ENCODE results near the gene UNC45A. TPM values are rescaled to one million over a fixed set of nuclear protein-coding genes. Genes with fewer than 3 reads are reported as not detected.

Gene UNC45A
- polyA plus RNA-seq, 1 experiment: 63.3 TPM

GRCh38 chr15:90946538-90946937 lies 11.5 kb downstream of the UNC45A start:
- Histone ChIP-seq H3K27ac (ENCODE audit: low read depth, low read length) (no peak overlapping the region), H3K27me3 (ENCODE audit: control insufficient read depth, insufficient read depth, low read length) (no peaks in the 10 kb centered on the region), H3K4me3 (ENCODE audit: low read depth, low read length) (no peak overlapping the region), H3K9me3 (ENCODE audit: control insufficient read depth, insufficient read depth, low read length) (peaks cover 3% of the 10 kb centered on the region; the same call in 1 of the 2 replicates)
- no peak for DNase-seq (ENCODE audit: low read depth, low spot score)
- TF ChIP-seq CTCF (IDR thresholded peaks at IDR 0.05; ENCODE audit: low read depth, low read length): no peak
- CTCF ChIA-PET: interaction anchor here (0.6 to 2.3 kb wide), 5 partner anchors 10 to 103 kb away, joined by 3 to 8 read pairs (median 4); partner anchors contain the start of gene UNC45A
- POLR2A ChIA-PET: interaction anchor here (1.2 kb wide), 1 partner anchor 11 kb away, joined by 3 read pairs; the partner anchor contains the start of gene UNC45A

- no peaks in the 10 kb centered on the region for H3K27me3 ChIP-seq (ENCODE audit: control insufficient read depth, insufficient read depth, low read length)
- H3K9me3 ChIP-seq (ENCODE audit: control insufficient read depth, insufficient read depth, low read length): peaks cover 3% of the 10 kb centered on the region; the same call in 1 of the 2 replicates
- no peak overlapping the region for H3K4me3 ChIP-seq (ENCODE audit: low read depth, low read length)
- no peak for DNase-seq (ENCODE audit: low read depth, low spot score)
- CTCF ChIA-PET: interaction anchor here (1.0 to 2.3 kb wide), 3 partner anchors 9 to 102 kb away, joined by 3 to 8 read pairs (median 4); no protein-coding TSS in a partner anchor
- POLR2A ChIA-PET: interaction anchor here (1.2 kb wide), 1 partner anchor 12 kb away, joined by 3 read pairs; the partner anchor contains the start of gene UNC45A
- no peak overlapping the region for H3K27ac ChIP-seq (ENCODE audit: low read depth, low read length)
- no peak for TF ChIP-seq CTCF (IDR thresholded peaks at IDR 0.05; ENCODE audit: low read depth, low read length)
These were observed 12.0 kb downstream of the UNC45A start for GRCh38 chr15:90946941-90947576.

- no peak for DNase-seq (ENCODE audit: low read depth, low spot score)
- Histone ChIP-seq H3K4me3 (ENCODE audit: low read depth, low read length) (no peak overlapping the region), H3K9me3 (ENCODE audit: control insufficient read depth, insufficient read depth, low read length) (peaks cover 3% of the 10 kb centered on the region; the same call in 1 of the 2 replicates), H3K27me3 (ENCODE audit: control insufficient read depth, insufficient read depth, low read length) (no peaks in the 10 kb centered on the region), H3K27ac (ENCODE audit: low read depth, low read length) (no peak overlapping the region)
- POLR2A ChIA-PET: no interaction called here
- CTCF ChIA-PET: interaction anchor here (0.9 to 2.3 kb wide), 5 partner anchors 9 to 101 kb away, joined by 3 to 8 read pairs (median 4); no protein-coding TSS in a partner anchor
- TF ChIP-seq CTCF (IDR thresholded peaks at IDR 0.05; ENCODE audit: low read depth, low read length): no peak
These were observed 12.7 kb downstream of the UNC45A start for GRCh38 chr15:90947577-90948357.

- CTCF ChIA-PET: interaction anchor here (0.9 to 1.8 kb wide), 2 partner anchors 9 to 61 kb away, joined by 3 to 6 read pairs; no protein-coding TSS in a partner anchor
These were observed 13.4 kb downstream of the UNC45A start for GRCh38 chr15:90948506-90948905.

More at GRCh38 chr15:90948506-90948905, 13.4 kb downstream of the UNC45A start:
- Histone ChIP-seq H3K4me3 (ENCODE audit: low read depth, low read length) (no peak overlapping the region), H3K27ac (ENCODE audit: low read depth, low read length) (no peak overlapping the region), H3K9me3 (ENCODE audit: control insufficient read depth, insufficient read depth, low read length) (peaks cover 3% of the 10 kb centered on the region; the same call in 1 of the 2 replicates), H3K27me3 (ENCODE audit: control insufficient read depth, insufficient read depth, low read length) (no peaks in the 10 kb centered on the region)
- no peak for DNase-seq (ENCODE audit: low read depth, low spot score)
- POLR2A ChIA-PET: no interaction called here
- no peak for TF ChIP-seq CTCF (IDR thresholded peaks at IDR 0.05; ENCODE audit: low read depth, low read length)
